ACC112 (cell line): ENCODE data around the gene ZNF423.

Experiments
- H2AFZ ChIP-seq: fragments of 200-600 bp; sonication (generic); one replicate; pipeline ENCODE4 v1.6.0; 2017; ENCODE audit warnings: antibody characterized with exemption, low read length; ENCODE audit not compliant: unreplicated experiment
- H3K27ac ChIP-seq: fragments of 200-600 bp; sonication (generic); 2 replicates; pipeline ENCODE4 v1.5.1; 2014; ENCODE audit warnings: low read depth, mild to moderate bottlenecking, antibody characterized with exemption, low read length, moderate library complexity
- H3K27me3 ChIP-seq: fragments of 200-600 bp; sonication (generic); 2 replicates; pipeline ENCODE4 v1.6.1; 2014; ENCODE audit warnings: mild to moderate bottlenecking, antibody characterized with exemption, low read length, moderate library complexity, mixed read lengths; ENCODE audit not compliant: insufficient read depth
- H3K36me3 ChIP-seq: fragments of 200-600 bp; sonication (generic); 2 replicates; pipeline ENCODE4 v1.6.1; 2016; ENCODE audit warnings: mild to moderate bottlenecking, antibody characterized with exemption, low read length, moderate library complexity, mixed read lengths; ENCODE audit not compliant: insufficient read depth
- H3K4me1 ChIP-seq: fragments of 200-600 bp; sonication (generic); one replicate; pipeline ENCODE4 v1.6.1; 2016; ENCODE audit warnings: low read length, mixed read lengths; ENCODE audit not compliant: insufficient read depth, unreplicated experiment, control insufficient read depth
- H3K4me3 ChIP-seq: fragments of 200-600 bp; sonication (generic); 2 replicates; pipeline ENCODE4 v1.5.1; 2014; ENCODE audit warnings: mild to moderate bottlenecking, low read depth, low read length
- H3K79me2 ChIP-seq: fragments of 200-600 bp; sonication (generic); one replicate; pipeline ENCODE4 v1.6.0; 2016; ENCODE audit warnings: low read length; ENCODE audit not compliant: control insufficient read depth, unreplicated experiment, insufficient read depth

The ZNF423 gene

GRCh38 chr16:49750341-49751000 lies 105.4 kb downstream of the ZNF423 start:
- H3K36me3 ChIP-seq, result no peaks in the 10 kb centered on the region
- no peak overlapping the region for H2AFZ ChIP-seq
- peaks cover 23% of the 10 kb centered on the region for H3K4me1 ChIP-seq
- no peak overlapping the region for H3K4me3 ChIP-seq
- H3K27ac ChIP-seq, result no peak overlapping the region
- no peaks in the 10 kb centered on the region for H3K79me2 ChIP-seq
- H3K27me3 ChIP-seq, result no peaks in the 10 kb centered on the region

DNA sequence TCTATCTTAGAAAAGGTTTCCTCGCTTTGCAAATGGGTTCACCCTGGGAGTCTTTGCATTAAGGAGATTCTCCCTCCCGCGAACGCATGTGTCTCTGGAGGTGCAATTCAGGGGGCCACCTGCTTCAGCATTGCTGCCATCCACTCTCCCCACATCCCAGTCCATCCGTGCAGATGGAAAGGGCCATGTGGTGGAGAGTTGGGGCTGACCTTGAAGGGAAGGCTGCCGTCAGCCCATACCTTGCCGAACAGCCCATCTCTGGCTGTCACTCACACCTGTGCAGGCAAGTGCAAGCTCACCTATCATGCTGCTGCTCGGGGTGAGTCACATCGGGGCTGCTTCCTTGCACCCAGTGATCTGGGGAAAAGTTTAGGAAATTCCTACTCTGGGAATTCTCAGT lies 106.1 kb downstream of the ZNF423 start:
- H3K27ac ChIP-seq, result no peak overlapping the region
- H3K79me2 ChIP-seq, result no peaks in the 10 kb centered on the region
- peaks cover 19% of the 10 kb centered on the region for H3K4me1 ChIP-seq
- no peaks in the 10 kb centered on the region for H3K27me3 ChIP-seq
- no peak overlapping the region for H3K4me3 ChIP-seq
- no peak overlapping the region for H2AFZ ChIP-seq
- no peaks in the 10 kb centered on the region for H3K36me3 ChIP-seq

DNA sequence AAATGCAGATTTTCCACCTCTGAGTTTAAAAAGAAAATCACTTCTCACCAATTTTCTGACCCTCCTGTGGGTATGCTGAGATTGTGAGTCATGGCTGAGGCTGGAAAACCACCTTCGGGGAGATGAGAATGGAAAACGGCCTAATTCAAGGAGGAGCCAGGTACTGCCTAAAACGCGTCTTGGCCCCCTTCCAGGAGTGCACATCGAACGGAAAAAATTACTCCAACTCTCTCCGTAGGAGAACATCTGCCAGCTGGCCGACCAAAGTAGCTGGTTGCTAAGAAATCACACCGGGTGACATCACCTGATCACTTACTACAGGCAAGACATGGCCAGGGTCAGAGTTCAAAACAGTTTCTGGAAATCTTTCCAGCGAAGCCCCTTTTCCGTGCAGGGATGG lies 107.6 kb downstream of the ZNF423 start:
- no peak overlapping the region for H3K4me3 ChIP-seq
- H3K27ac ChIP-seq, result no peak overlapping the region
- H3K79me2 ChIP-seq, result no peaks in the 10 kb centered on the region
- H3K4me1 ChIP-seq, result peaks cover 11% of the 10 kb centered on the region
- H2AFZ ChIP-seq, result no peak overlapping the region
- H3K36me3 ChIP-seq, result no peaks in the 10 kb centered on the region
- H3K27me3 ChIP-seq, result no peaks in the 10 kb centered on the region

DNA sequence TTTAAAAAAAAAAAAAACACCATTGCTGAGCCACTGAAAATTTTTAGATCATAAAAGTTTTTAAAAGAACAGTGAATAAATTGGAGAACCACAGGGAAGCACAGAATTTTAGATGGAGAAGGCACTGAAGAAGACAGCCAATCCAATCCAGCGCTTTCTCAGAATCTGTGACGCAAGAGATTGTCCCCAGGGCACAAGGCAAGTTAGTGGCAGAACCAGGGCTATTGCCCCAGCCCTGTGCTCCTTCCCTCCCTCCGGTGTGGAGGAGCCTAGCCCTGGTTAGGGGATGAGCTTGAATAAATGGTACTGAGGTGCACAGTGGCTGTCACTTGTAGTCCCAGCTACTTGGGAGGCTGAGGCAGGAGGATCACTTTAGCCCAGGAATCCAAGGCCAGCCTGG lies 108.3 kb downstream of the ZNF423 start:
- no peak overlapping the region for H2AFZ ChIP-seq
- H3K4me3 ChIP-seq, result no peak overlapping the region
- H3K27ac ChIP-seq, result no peak overlapping the region
- no peaks in the 10 kb centered on the region for H3K27me3 ChIP-seq
- no peaks in the 10 kb centered on the region for H3K79me2 ChIP-seq
- H3K4me1 ChIP-seq, result peaks cover 11% of the 10 kb centered on the region
- H3K36me3 ChIP-seq, result no peaks in the 10 kb centered on the region

DNA sequence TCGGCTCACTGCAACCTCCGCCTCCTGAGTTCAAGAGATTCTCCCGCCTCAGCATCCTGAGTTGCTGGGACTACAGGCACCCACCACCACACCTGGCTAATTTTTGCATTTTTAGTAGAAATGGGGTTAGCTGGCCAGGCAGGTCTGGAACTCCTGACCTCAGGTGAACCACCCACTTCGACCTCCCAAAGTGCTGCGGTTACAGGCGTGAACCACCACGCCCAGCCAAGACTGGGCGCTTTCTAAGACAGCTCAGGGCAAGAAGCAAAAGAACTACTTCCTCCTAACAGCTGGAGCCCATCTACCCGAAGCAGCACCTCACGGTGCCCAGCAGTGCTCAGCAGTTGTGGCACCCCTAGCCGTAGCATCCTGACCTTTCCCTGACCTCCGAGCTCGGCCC lies 109.4 kb downstream of the ZNF423 start:
- Histone ChIP-seq H3K36me3 (no peaks in the 10 kb centered on the region), H3K4me3 (no peak overlapping the region), H2AFZ (no peak overlapping the region), H3K27ac (no peak overlapping the region), H3K4me1 (peaks cover 11% of the 10 kb centered on the region), H3K79me2 (no peaks in the 10 kb centered on the region), H3K27me3 (no peaks in the 10 kb centered on the region)

GRCh38 chr16:49745311-49745747 lies 110.6 kb downstream of the ZNF423 start:
- peaks cover 6% of the 10 kb centered on the region for H3K4me1 ChIP-seq
- H3K79me2 ChIP-seq, result no peaks in the 10 kb centered on the region
- no peak overlapping the region for H3K27ac ChIP-seq
- H3K4me3 ChIP-seq, result no peak overlapping the region
- H3K27me3 ChIP-seq, result no peaks in the 10 kb centered on the region
- H2AFZ ChIP-seq, result no peak overlapping the region
- no peaks in the 10 kb centered on the region for H3K36me3 ChIP-seq

DNA sequence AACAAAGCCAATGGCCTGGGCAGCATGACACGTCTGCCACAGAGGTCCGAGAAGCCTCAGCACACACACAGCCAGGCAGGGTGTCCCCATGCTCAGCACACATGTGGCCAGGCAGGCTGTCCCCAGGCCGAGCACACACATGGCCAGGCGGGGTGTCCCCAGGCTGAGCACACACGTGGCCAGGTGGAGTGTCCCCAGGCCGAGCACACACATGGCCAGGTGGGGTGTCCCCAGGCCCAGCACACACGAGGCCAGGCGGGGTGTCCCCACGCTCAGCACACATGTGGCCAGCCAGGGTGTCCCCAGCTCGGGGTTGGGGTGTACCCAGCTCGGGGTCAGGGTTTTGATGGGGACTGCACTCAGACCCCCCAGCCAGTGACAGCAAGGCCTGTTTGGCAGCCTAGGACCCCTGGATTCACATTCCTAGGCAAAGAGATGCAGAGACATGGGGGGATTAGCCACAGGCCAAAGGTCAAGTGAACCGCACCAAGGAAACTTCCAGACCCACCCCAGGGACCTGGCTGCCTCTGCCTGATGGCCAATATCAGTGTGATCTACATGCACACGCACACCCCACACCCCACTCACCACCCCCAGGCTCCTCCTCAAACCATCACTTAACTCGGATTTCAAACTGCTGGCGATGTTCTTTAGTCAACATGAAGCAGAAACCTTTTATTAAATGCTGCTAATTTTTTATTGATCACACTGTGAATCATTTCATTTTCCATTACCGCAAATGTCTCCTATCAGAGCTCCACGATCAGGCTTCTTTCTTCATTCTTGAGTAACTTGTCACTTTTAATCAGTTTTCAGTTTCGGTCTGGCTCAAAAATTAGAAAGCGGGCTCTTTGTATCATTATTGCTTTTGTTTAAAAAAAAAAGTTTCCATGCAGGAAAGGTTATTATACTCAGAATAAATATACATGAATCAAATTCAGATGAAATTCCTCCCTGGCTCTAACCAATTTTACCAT lies 111.4 kb downstream of the ZNF423 start:
- H3K79me2 ChIP-seq, result no peaks in the 10 kb centered on the region
- no peak overlapping the region for H3K4me3 ChIP-seq
- H3K36me3 ChIP-seq, result no peaks in the 10 kb centered on the region
- no peak overlapping the region for H3K27ac ChIP-seq
- no peaks in the 10 kb centered on the region for H3K4me1 ChIP-seq
- no peaks in the 10 kb centered on the region for H3K27me3 ChIP-seq
- H2AFZ ChIP-seq, result no peak overlapping the region

- Histone ChIP-seq H3K27me3 (no peaks in the 10 kb centered on the region), H3K27ac (no peak overlapping the region), H3K79me2 (no peaks in the 10 kb centered on the region), H3K36me3 (no peaks in the 10 kb centered on the region), H3K4me1 (no peaks in the 10 kb centered on the region), H2AFZ (no peak overlapping the region), H3K4me3 (no peak overlapping the region)
These were observed 112.3 kb downstream of the ZNF423 start for GRCh38 chr16:49743658-49744057.

- Histone ChIP-seq H3K4me3 (no peak overlapping the region), H3K4me1 (no peaks in the 10 kb centered on the region), H3K27me3 (no peaks in the 10 kb centered on the region), H3K36me3 (no peaks in the 10 kb centered on the region), H3K79me2 (no peaks in the 10 kb centered on the region), H2AFZ (no peak overlapping the region), H3K27ac (no peak overlapping the region)
These were observed 112.8 kb downstream of the ZNF423 start for GRCh38 chr16:49743203-49743464.

DNA sequence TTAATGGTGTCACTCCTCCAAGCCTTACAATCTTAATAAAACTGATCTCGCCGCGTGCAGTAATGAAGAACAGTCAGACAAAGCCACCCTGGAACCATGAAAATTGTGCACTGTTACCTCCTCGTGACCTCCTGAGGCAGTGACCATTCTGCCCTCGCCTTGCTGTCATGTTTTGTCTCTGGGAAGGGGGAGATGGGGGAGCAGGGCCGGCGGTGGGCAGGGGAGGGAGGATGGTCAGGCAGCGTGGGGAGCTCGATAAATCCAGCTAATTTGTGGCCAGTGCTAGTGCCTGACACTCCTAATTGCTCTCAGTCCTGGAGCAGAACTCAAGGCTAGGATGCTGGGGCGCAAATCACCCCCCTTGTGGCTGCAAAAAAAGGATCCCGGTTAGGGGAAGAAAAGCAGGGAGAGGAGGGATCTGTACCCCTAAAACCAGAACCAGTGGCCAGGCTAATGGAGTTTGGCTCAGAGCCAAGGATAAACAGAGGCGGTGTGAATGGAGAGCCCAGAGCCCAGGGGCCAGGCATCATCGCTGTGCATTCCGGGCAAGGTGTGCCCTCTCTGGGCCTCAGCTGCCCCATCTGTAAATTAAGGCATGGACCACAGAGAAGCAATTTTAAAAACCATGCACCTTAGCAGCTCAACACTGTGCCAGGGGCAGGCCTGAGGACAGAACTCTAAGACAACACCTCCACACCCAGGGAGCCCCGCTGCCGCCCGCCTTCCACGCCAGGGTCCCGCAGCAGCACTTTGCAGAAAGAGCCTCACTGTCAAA lies 113.3 kb downstream of the ZNF423 start:
- Histone ChIP-seq H3K27me3 (no peaks in the 10 kb centered on the region), H3K79me2 (no peaks in the 10 kb centered on the region), H3K27ac (no peak overlapping the region), H3K4me3 (no peak overlapping the region), H3K36me3 (no peaks in the 10 kb centered on the region), H3K4me1 (no peaks in the 10 kb centered on the region), H2AFZ (no peak overlapping the region)
